ENCODE results near the gene PGAM4.
"Not testable (repeated sequence)": the region's sequence is repeated elsewhere in the genome, so short reads cannot be mapped to it uniquely, and the experiment has no call there.

PGAM4 gene

GRCh38 chrX:77925764-77926163, 43.7 kb downstream of the PGAM4 start:
- no peak for DNase-seq (ENCODE audit: low read depth in 2 of 3, low spot score in 2 of 3)

GRCh38 chrX:77924320-77924859, 45.0 kb downstream of the PGAM4 start:
- no peak for DNase-seq (ENCODE audit: low read depth in 2 of 3, low spot score in 2 of 3)

GRCh38 chrX:77922787-77923186, 46.7 kb downstream of the PGAM4 start:
- no peak for DNase-seq (ENCODE audit: low read depth in 2 of 3, low spot score in 2 of 3)

GRCh38 chrX:77919370-77919769, 50.1 kb downstream of the PGAM4 start:
- DNase-seq (ENCODE audit: low read depth in 2 of 3, low spot score in 2 of 3): not testable (repeated sequence)

GRCh38 chrX:77918568-77918967, 50.9 kb downstream of the PGAM4 start:
- DNase-seq (ENCODE audit: low read depth in 2 of 3, low spot score in 2 of 3): no peak

Measured in activated CD8-positive, alpha-beta memory T cell treated with anti-CD3 and anti-CD28 coated beads for 48 hours (primary cell).